Amniotic epithelial cell (primary cell): ENCODE data around the gene RIMS1.

Experiments used
- DNase-seq: peaks from one replicate; pipeline ENCODE4 v3.0.0-alpha.2; 2010; ENCODE audit warnings: low read depth

RIMS1 gene

GRCh38 chr6:72102561-72102960 lies 216.2 kb downstream of the RIMS1 start:
- DNase-seq: no peak

- no peak for DNase-seq
Observed at GRCh38 chr6:72111611-72112010, 225.3 kb downstream of the RIMS1 start.

GRCh38 chr6:72130327-72130726 lies 244.0 kb downstream of the RIMS1 start:
- no peak for DNase-seq

GRCh38 chr6:72132427-72132826 lies 246.1 kb downstream of the RIMS1 start:
- peak; percentile 4 for DNase-seq

- DNase-seq: no peak
Observed at GRCh38 chr6:72132851-72133250, 246.5 kb downstream of the RIMS1 start.

- no peak for DNase-seq
Observed at GRCh38 chr6:72133324-72133723, 247.0 kb downstream of the RIMS1 start.

GRCh38 chr6:72140795-72141194 lies 254.4 kb downstream of the RIMS1 start:
- DNase-seq: no peak

- DNase-seq: no peak
Observed at GRCh38 chr6:72149715-72150114, 263.4 kb downstream of the RIMS1 start.

GRCh38 chr6:72151742-72152141 lies 265.4 kb downstream of the RIMS1 start:
- no peak for DNase-seq

GRCh38 chr6:72175916-72176315 lies 289.6 kb downstream of the RIMS1 start:
- peak; percentile 33 for DNase-seq

GRCh38 chr6:72182337-72183246 lies 296.2 kb downstream of the RIMS1 start:
- DNase-seq: peak; percentile 11

- no peak for DNase-seq
Observed at GRCh38 chr6:72203983-72204382, 317.6 kb downstream of the RIMS1 start.

GRCh38 chr6:72205500-72205899 lies 319.1 kb downstream of the RIMS1 start:
- DNase-seq: no peak

GRCh38 chr6:72206606-72207005 lies 320.3 kb downstream of the RIMS1 start:
- DNase-seq: no peak

- DNase-seq: no peak
Observed at GRCh38 chr6:72212686-72213085, 326.3 kb downstream of the RIMS1 start.

- no peak for DNase-seq
Observed at GRCh38 chr6:72213654-72214053, 327.3 kb downstream of the RIMS1 start.

GRCh38 chr6:72216222-72217068 lies 330.1 kb downstream of the RIMS1 start:
- DNase-seq: no peak

- DNase-seq: no peak
Observed at GRCh38 chr6:72217626-72218025, 331.3 kb downstream of the RIMS1 start.

- peak; percentile 21 for DNase-seq
Observed at GRCh38 chr6:72218125-72218524, 331.8 kb downstream of the RIMS1 start.

GRCh38 chr6:72219536-72219935 lies 333.2 kb downstream of the RIMS1 start:
- no peak for DNase-seq

- no peak for DNase-seq
Observed at GRCh38 chr6:72238021-72238420, 351.7 kb downstream of the RIMS1 start.

GRCh38 chr6:72238900-72239299 lies 352.6 kb downstream of the RIMS1 start:
- no peak for DNase-seq

- DNase-seq: no peak
Observed at GRCh38 chr6:72245565-72245964, 359.2 kb downstream of the RIMS1 start.
